ENCODE data around the gene MOV10L1.
A peak's percentile ranks its signal among the peaks of the same experiment; 100 is the strongest.

Gene MOV10L1

GRCh38 chr22:50189184-50189848 lies 99.5 kb downstream of the MOV10L1 start:
- no peak for DNase-seq (ENCODE audit: low read depth in 2 of 2)

- DNase-seq (ENCODE audit: low read depth in 2 of 2): no peak
These were observed 100.0 kb downstream of the MOV10L1 start for GRCh38 chr22:50189849-50190181.

GRCh38 chr22:50190182-50190940 lies 100.6 kb downstream of the MOV10L1 start:
- peak; percentile 58 to 67 for DNase-seq (ENCODE audit: low read depth in 2 of 2)

GRCh38 chr22:50190941-50191741 lies 101.3 kb downstream of the MOV10L1 start:
- peak; percentile 59 to 71 for DNase-seq (ENCODE audit: low read depth in 2 of 2)

- no peak for DNase-seq (ENCODE audit: low read depth in 2 of 2)
These were observed 102.8 kb downstream of the MOV10L1 start for GRCh38 chr22:50192436-50193204.

GRCh38 chr22:50193621-50194020 lies 103.8 kb downstream of the MOV10L1 start:
- no peak for DNase-seq (ENCODE audit: low read depth in 2 of 2)

GRCh38 chr22:50194037-50194805 lies 104.4 kb downstream of the MOV10L1 start:
- no peak for DNase-seq (ENCODE audit: low read depth in 2 of 2)

GRCh38 chr22:50196256-50196655 lies 106.5 kb downstream of the MOV10L1 start:
- DNase-seq (ENCODE audit: low read depth in 2 of 2): no peak

GRCh38 chr22:50197000-50197800 lies 107.4 kb downstream of the MOV10L1 start:
- no peak for DNase-seq (ENCODE audit: low read depth in 2 of 2)

GRCh38 chr22:50197856-50198623 lies 108.2 kb downstream of the MOV10L1 start:
- no peak for DNase-seq (ENCODE audit: low read depth in 2 of 2)

GRCh38 chr22:50198624-50199017 lies 108.8 kb downstream of the MOV10L1 start:
- no peak for DNase-seq (ENCODE audit: low read depth in 2 of 2)

- no peak for DNase-seq (ENCODE audit: low read depth in 2 of 2)
These were observed 109.5 kb downstream of the MOV10L1 start for GRCh38 chr22:50199251-50199721.

GRCh38 chr22:50199829-50200460 lies 110.1 kb downstream of the MOV10L1 start:
- no peak for DNase-seq (ENCODE audit: low read depth in 2 of 2)

GRCh38 chr22:50200461-50201190 lies 110.8 kb downstream of the MOV10L1 start, which contains the start of gene SELENOO:
Gene SELENOO (plus strand): TSS chr22:50201011. CDS start chr22:50201037, 26 bp downstream.
- peak; percentile 83 to 86 for DNase-seq (ENCODE audit: low read depth in 2 of 2)

GRCh38 chr22:50201191-50202129 lies 111.7 kb downstream of the MOV10L1 start:
- DNase-seq (ENCODE audit: low read depth in 2 of 2): no peak

- DNase-seq (ENCODE audit: low read depth in 2 of 2): no peak
These were observed 112.4 kb downstream of the MOV10L1 start for GRCh38 chr22:50202130-50202666.

GRCh38 chr22:50203288-50203687 lies 113.5 kb downstream of the MOV10L1 start:
- no peak for DNase-seq (ENCODE audit: low read depth in 2 of 2)

Data from stimulated activated CD4-positive, alpha-beta T cell treated with anti-CD3 and anti-CD28 coated beads, Interleukin-15, amount 100 ng/mL, for 48 hours (primary cell).